K562 (cell line): ENCODE measurements around the gene GABARAP. TPM values are rescaled to one million over a fixed set of nuclear protein-coding genes. Genes with fewer than 3 reads are reported as not detected.

Experiments
- HNRNPLL ChIP-seq: fragments of 200-400 bp; formaldehyde crosslinking; IDR thresholded peaks from 2 replicates; pipeline ENCODE4 v1.6.1; 2017; ENCODE audit warnings: low read length, low read depth, mild to moderate bottlenecking; ENCODE audit not compliant: poor library complexity, severe bottlenecking
- RBM22 ChIP-seq: fragments of 200-400 bp; formaldehyde crosslinking; IDR thresholded peaks from 2 replicates; pipeline ENCODE4 v1.6.1; 2018; ENCODE audit warnings: low read length, low read depth; ENCODE audit not compliant: poor library complexity, severe bottlenecking
- SPI1 ChIP-seq: IDR thresholded peaks from 2 replicates; pipeline ENCODE4 v1.6.1; 2011; ENCODE audit warnings: low read depth, low read length, control low read depth, borderline replicate concordance
- XRCC4 ChIP-seq: IDR thresholded peaks from one replicate; pipeline ENCODE4 v1.6.1; 2011; ENCODE audit not compliant: insufficient read depth, insufficient read length; ENCODE audit errors: extremely low read depth
- polyA plus RNA-seq, 8 experiments: library from polyadenylated mRNA; depleted of rRNA in 4 of 8; stranded (reverse) in 5 of 8; unstranded in 3 of 8; fragments of >200 nt; fragmentation: Nextera tagmentation in 2 of 8; fragmentation: Illumina TruSeq in 1 of 8; extraction: Ambion mirVana in 2 of 8; extraction: Trizol in 1 of 8; gene quantifications; 2 replicates each; pipeline versions ENCODE4 v1.2.1 to v1.2.3, GENCODE V29; 2011 to 2014; ENCODE audit warnings: inconsistent platforms in 1 of 8, missing spikeins in 1 of 8
- total RNA-seq, 7 experiments: library from RNA; depleted of rRNA in 6 of 7; stranded (reverse); fragments of >200 nt in 6 of 7; fragmentation: Illumina TruSeq in 2 of 7; extraction: Trizol in 2 of 7; gene quantifications; 2 replicates each; pipeline versions ENCODE4 v1.2.1 to v1.2.3, GENCODE V29; 2011 to 2021; ENCODE audit warnings: low replicate concordance in 1 of 7
- TF ChIP-seq, protein P1 (sequence below): fragments of 450-650 bp; IDR thresholded peaks from 2 replicates; pipeline ENCODE4 v1.6.1; 2016; ENCODE audit warnings: mild to moderate bottlenecking
- TF ChIP-seq, protein P2 (sequence below), 2 experiments: fragments of 450-650 bp; IDR thresholded peaks; 2 replicates each; pipeline ENCODE4 v1.6.1; 2016; ENCODE audit warnings: mild to moderate bottlenecking in 2 of 2, borderline replicate concordance in 1 of 2, low read depth in 1 of 2, moderate library complexity in 1 of 2
- TF ChIP-seq, protein P3 (sequence below): fragments of 250-450 bp; sonication (Bioruptor Pico); IDR thresholded peaks from 2 replicates; pipeline ENCODE4 v1.5.0; 2021; ENCODE audit warnings: mild to moderate bottlenecking, borderline replicate concordance
- TF ChIP-seq, protein P4 (sequence below): fragments of 250-450 bp; sonication (Bioruptor Pico); IDR thresholded peaks from 2 replicates; pipeline ENCODE4 v1.8.0; 2022; ENCODE audit warnings: moderate library complexity, mild to moderate bottlenecking, inconsistent platforms

Gene GABARAP
- total and polyA plus RNA-seq, 9 of the 15 experiments (the other 6 are each of a cell fraction or from before 2014, with no cell fraction given), result 47.5 to 373 (median 152) TPM

DNA sequence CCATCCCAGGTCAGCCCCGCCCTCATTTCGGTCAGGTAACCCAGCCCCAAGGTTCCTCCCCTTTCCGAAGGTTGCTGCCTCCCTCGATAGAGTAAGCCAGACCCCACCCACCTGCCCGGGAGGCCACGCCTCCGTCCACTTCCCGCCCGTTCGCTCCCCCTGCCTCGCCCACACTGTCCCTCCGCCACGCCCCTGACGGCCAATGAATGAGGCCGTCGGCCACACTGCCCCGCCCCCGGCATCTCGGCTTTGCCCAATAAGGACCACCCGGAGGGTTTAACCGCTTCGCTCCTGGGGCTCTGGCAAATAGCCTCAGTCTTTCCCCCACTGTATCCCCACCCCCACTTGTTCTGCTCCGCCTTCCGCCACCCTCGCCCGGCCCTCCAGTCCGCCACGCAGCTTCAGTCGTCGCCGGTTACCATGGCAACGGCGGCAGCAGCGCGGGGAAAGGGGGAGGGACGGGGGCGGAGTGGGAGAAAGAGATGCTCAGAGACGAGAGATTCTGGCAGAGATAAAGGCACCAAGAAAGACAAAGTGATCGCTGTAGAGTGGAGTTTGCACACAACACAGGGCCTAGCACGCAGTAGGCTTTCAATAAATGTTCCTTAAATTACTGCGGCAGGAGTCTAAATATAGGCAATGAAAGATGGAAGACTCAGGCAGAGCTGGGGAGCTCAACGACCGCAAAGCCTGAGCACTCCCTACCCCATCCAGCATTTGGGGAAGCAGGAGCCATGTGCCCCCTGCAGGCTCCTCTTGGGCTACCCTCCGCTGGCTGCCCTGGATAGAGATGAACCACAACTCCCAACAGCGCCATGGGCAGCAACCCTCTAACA is 27.7 kb downstream of the GABARAP start (continued):
- TF ChIP-seq, protein P1, sequence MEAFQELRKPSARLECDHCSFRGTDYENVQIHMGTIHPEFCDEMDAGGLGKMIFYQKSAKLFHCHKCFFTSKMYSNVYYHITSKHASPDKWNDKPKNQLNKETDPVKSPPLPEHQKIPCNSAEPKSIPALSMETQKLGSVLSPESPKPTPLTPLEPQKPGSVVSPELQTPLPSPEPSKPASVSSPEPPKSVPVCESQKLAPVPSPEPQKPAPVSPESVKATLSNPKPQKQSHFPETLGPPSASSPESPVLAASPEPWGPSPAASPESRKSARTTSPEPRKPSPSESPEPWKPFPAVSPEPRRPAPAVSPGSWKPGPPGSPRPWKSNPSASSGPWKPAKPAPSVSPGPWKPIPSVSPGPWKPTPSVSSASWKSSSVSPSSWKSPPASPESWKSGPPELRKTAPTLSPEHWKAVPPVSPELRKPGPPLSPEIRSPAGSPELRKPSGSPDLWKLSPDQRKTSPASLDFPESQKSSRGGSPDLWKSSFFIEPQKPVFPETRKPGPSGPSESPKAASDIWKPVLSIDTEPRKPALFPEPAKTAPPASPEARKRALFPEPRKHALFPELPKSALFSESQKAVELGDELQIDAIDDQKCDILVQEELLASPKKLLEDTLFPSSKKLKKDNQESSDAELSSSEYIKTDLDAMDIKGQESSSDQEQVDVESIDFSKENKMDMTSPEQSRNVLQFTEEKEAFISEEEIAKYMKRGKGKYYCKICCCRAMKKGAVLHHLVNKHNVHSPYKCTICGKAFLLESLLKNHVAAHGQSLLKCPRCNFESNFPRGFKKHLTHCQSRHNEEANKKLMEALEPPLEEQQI, result no peak
- peak; percentile 91 for TF ChIP-seq HNRNPLL
- 0 out of 2 replicates have a peak, but pooled peaks have one; percentile 18 for TF ChIP-seq SPI1
- TF ChIP-seq RBM22, result no peak
- TF ChIP-seq, protein P2, sequence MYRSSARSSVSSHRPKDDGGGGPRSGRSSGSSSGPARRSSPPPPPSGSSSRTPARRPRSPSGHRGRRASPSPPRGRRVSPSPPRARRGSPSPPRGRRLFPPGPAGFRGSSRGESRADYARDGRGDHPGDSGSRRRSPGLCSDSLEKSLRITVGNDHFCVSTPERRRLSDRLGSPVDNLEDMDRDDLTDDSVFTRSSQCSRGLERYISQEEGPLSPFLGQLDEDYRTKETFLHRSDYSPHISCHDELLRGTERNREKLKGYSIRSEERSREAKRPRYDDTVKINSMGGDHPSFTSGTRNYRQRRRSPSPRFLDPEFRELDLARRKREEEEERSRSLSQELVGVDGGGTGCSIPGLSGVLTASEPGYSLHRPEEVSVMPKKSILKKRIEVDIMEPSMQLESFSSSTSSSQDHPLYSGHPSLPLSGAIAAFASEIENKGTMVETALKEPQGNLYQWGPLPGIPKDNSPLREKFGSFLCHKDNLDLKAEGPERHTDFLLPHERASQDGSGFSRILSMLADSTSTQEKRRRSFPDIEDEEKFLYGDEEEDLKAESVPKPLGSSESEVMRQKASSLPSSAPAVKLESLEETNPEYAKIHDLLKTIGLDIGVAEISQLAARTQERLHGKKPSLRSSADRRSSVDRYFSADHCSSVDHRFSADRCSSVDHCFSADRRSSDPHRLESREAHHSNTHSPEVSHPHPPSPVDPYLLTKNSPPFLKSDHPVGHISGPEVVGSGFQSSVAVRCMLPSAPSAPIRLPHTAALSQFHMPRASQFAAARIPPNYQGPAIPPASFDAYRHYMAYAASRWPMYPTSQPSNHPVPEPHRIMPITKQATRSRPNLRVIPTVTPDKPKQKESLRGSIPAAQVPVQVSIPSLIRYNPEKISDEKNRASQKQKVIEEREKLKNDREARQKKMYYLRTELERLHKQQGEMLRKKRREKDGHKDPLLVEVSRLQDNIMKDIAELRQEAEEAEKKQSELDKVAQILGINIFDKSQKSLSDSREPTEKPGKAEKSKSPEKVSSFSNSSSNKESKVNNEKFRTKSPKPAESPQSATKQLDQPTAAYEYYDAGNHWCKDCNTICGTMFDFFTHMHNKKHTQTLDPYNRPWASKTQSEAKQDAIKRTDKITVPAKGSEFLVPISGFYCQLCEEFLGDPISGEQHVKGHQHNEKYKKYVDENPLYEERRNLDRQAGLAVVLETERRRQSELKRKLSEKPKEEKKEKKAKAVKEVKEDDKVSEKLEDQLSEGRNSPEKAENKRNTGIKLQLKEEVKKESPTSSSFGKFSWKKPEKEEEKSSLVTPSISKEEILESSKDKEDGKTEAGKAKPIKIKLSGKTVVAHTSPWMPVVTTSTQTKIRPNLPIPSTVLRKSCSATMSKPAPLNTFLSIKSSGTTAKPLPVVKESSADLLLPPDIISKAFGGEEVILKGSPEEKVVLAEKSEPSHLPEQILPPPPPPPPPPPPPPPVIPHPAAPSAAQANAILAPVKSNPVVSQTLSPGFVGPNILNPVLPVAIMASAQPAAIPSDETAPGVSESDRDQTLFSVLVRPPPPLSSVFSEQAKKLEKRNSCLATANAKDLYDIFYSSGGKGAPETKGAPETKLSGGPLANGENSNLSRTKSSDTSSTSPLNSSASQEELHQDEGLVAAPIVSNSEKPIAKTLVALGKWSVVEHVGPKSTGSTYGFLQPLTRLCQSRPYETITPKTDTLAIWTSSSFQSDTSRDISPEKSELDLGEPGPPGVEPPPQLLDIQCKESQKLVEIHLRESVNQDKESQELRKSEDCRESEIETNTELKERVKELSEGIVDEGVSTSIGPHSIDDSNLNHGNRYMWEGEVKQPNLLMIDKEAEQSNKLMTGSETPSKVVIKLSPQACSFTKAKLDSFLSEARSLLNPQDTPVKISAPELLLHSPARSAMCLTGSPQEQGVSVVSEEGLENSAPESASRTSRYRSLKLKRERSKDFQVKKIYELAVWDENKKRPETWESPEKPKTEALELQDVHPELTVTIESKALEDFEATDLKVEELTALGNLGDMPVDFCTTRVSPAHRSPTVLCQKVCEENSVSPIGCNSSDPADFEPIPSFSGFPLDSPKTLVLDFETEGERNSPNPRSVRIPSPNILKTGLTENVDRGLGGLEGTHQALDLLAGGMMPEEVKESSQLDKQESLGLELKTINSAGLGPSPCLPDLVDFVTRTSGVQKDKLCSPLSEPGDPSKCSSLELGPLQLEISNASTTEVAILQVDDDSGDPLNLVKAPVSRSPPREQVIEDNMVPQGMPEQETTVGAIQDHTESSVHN (IDR thresholded peaks at IDR 0.05; ENCODE audit: borderline replicate concordance in 1 of 2, low read depth in 1 of 2), result no peak
- no peak for TF ChIP-seq XRCC4
- TF ChIP-seq, protein P3, sequence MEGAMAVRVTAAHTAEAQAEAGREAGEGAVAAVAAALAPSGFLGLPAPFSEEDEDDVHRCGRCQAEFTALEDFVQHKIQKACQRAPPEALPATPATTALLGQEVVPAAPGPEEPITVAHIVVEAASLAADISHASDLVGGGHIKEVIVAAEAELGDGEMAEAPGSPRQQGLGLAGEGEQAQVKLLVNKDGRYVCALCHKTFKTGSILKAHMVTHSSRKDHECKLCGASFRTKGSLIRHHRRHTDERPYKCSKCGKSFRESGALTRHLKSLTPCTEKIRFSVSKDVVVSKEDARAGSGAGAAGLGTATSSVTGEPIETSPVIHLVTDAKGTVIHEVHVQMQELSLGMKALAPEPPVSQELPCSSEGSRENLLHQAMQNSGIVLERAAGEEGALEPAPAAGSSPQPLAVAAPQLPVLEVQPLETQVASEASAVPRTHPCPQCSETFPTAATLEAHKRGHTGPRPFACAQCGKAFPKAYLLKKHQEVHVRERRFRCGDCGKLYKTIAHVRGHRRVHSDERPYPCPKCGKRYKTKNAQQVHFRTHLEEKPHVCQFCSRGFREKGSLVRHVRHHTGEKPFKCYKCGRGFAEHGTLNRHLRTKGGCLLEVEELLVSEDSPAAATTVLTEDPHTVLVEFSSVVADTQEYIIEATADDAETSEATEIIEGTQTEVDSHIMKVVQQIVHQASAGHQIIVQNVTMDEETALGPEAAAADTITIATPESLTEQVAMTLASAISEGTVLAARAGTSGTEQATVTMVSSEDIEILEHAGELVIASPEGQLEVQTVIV (CRISPR knock-in tag), result no peak
- TF ChIP-seq, protein P4, sequence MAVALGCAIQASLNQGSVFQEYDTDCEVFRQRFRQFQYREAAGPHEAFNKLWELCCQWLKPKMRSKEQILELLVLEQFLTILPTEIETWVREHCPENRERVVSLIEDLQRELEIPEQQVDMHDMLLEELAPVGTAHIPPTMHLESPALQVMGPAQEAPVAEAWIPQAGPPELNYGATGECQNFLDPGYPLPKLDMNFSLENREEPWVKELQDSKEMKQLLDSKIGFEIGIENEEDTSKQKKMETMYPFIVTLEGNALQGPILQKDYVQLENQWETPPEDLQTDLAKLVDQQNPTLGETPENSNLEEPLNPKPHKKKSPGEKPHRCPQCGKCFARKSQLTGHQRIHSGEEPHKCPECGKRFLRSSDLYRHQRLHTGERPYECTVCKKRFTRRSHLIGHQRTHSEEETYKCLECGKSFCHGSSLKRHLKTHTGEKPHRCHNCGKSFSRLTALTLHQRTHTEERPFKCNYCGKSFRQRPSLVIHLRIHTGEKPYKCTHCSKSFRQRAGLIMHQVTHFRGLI (CRISPR knock-in tag), result no peak
